PFSK-1 (cell line): ENCODE measurements around the gene U2AF2.

Experiments used
- FOXP2 ChIP-seq: optimal IDR thresholded peaks from 2 replicates; pipeline ENCODE3; 2011; ENCODE audit warnings: borderline replicate concordance, control low read depth, inconsistent platforms; ENCODE audit not compliant: insufficient read depth; ENCODE audit errors: extremely low read length, extremely low read depth
- POLR2AphosphoS5 ChIP-seq: IDR thresholded peaks from 2 replicates; pipeline ENCODE4 v1.6.1; 2012; ENCODE audit warnings: low read depth, mild to moderate bottlenecking, control low read depth, low read length, moderate library complexity
- SIN3A ChIP-seq: IDR thresholded peaks from 2 replicates; pipeline ENCODE4 v1.6.1; 2012; ENCODE audit warnings: mild to moderate bottlenecking, low read length, moderate library complexity, borderline replicate concordance; ENCODE audit not compliant: insufficient read depth
- TAF1 ChIP-seq: IDR thresholded peaks from 2 replicates; pipeline ENCODE4 v1.6.1; 2012; ENCODE audit warnings: low read length, control low read depth, borderline replicate concordance; ENCODE audit not compliant: insufficient read depth
- TF ChIP-seq, protein P1 (sequence below), 2 experiments: IDR thresholded peaks; 2 replicates each; pipeline versions ENCODE4 v1.6.1 to v1.8.0; 2011 to 2012; ENCODE audit warnings: low read depth in 2 of 2, low read length in 2 of 2, control low read depth in 1 of 2, inconsistent platforms in 1 of 2, mild to moderate bottlenecking in 1 of 2, moderate library complexity in 1 of 2; ENCODE audit not compliant: insufficient read depth in 1 of 2

Gene U2AF2

DNA sequence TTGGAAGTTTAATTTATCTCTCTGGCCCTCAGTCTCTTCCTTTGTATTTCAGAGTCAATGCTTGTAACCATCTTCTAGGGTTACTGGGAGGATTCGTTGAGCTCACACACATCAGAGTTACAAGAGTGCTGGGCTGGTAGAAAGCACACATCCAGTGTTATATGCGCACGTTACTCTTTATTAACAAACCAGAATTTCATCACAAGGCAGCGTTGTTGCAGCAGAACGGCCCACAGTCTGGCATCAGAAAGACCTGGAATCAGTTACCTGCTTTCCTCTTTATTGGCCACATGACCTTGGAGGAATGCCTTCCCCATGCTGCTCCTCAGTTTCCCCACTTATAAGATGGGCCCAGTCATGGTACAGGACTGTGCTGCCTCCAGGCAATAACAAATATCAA is 45.5 kb upstream of the U2AF2 start:
- TF ChIP-seq, protein P1, sequence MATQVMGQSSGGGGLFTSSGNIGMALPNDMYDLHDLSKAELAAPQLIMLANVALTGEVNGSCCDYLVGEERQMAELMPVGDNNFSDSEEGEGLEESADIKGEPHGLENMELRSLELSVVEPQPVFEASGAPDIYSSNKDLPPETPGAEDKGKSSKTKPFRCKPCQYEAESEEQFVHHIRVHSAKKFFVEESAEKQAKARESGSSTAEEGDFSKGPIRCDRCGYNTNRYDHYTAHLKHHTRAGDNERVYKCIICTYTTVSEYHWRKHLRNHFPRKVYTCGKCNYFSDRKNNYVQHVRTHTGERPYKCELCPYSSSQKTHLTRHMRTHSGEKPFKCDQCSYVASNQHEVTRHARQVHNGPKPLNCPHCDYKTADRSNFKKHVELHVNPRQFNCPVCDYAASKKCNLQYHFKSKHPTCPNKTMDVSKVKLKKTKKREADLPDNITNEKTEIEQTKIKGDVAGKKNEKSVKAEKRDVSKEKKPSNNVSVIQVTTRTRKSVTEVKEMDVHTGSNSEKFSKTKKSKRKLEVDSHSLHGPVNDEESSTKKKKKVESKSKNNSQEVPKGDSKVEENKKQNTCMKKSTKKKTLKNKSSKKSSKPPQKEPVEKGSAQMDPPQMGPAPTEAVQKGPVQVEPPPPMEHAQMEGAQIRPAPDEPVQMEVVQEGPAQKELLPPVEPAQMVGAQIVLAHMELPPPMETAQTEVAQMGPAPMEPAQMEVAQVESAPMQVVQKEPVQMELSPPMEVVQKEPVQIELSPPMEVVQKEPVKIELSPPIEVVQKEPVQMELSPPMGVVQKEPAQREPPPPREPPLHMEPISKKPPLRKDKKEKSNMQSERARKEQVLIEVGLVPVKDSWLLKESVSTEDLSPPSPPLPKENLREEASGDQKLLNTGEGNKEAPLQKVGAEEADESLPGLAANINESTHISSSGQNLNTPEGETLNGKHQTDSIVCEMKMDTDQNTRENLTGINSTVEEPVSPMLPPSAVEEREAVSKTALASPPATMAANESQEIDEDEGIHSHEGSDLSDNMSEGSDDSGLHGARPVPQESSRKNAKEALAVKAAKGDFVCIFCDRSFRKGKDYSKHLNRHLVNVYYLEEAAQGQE (IDR thresholded peaks at IDR 0.05; ENCODE audit: insufficient read depth in 1 of 2, low read depth in 2 of 2, low read length in 2 of 2): no peak
- no peak for TF ChIP-seq FOXP2
- no peak for TF ChIP-seq TAF1
- no peak for TF ChIP-seq SIN3A
- TF ChIP-seq POLR2AphosphoS5: no peak

DNA sequence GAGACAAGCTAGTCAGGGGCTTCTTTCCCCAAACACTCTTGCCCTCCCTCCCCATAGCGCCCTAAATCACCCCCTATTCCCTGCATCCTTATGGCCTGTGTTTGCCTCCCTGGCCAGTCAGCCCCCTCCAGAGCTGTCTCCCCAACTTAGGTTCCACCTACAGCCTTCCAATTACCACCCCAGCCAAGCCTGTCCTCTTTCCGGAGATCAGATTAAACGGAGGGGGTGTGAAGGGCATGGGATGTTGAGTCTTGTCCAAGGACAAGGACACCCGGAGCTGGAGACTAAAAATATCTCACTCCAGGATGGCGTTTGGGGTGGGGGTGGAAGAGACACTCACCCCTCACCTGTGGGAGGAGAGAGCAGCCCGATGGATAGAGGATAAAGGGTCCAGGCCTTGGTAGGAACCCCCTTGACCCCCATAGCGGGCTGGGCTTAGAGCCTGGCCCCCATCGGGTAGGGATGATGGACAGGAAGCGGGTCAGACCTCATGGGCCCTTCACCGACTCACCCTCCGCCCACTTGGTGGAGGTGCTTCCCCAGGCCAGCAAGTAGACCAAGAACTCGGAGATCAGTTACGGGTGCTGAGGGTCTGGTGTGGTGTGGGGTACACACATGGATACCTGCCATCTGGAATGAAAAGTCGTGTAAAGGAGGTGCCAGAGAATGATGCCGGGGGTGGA is 43.4 kb upstream of the U2AF2 start:
- TF ChIP-seq SIN3A (no peak), POLR2AphosphoS5 (no peak), FOXP2 (no peak), TAF1 (no peak)
- TF ChIP-seq, protein P1 (IDR thresholded peaks at IDR 0.05; ENCODE audit: insufficient read depth in 1 of 2, low read depth in 2 of 2, low read length in 2 of 2): no peak

DNA sequence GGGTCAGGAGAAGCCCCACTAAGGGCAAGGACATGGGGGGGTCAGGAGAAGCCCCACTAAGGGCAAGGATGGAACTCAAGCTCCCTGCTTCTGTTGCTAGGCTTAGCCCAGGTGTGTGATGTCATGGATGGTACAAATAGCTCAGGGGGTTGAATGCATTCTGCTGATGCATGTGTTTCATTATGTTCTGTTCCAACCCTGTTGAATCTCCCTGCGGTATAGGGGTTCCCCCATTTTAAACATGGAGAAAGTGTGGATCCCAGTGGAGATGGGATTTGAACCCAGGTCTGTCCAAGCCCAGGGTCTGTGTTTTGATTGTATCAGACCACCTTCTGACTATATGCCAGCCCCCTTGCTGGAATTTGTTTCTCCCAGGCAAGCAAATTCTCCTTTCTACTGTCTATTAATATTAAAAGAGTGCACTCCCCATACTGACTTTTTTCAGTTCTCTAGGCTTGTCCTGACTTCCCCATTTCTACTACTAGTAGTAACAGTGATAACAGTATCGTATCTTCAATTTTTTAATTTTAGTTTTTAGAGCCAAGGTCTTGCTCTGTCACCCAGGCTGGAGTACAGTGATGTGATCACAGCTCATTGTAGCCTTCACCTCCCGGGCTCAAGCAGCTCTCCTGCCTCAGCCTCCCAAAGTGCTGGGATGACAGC is 42.7 kb upstream of the U2AF2 start:
- TF ChIP-seq SIN3A: no peak
- TF ChIP-seq POLR2AphosphoS5: no peak
- TF ChIP-seq, protein P1 (IDR thresholded peaks at IDR 0.05; ENCODE audit: insufficient read depth in 1 of 2, low read depth in 2 of 2, low read length in 2 of 2): no peak
- no peak for TF ChIP-seq FOXP2
- TF ChIP-seq TAF1: no peak

DNA sequence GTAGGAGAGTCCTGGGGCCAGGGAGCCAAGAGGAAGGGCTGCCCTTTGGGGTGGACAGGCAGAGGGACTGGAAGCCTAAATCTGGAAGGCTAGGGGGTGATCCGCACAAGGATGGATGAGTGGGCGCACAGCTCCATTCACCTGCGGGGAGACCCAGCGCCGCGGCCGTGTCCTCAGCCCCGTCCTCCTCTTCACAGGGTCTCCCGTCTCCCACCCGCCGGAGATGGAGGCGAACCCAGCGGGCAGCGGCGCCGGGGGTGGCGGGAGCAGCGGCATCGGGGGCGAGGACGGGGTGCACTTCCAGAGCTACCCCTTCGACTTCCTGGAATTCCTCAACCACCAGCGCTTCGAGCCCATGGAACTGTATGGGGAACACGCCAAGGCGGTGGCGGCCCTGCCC is 41.4 kb upstream of the U2AF2 start:
- no peak for TF ChIP-seq SIN3A
- no peak for TF ChIP-seq POLR2AphosphoS5
- no peak for TF ChIP-seq FOXP2
- TF ChIP-seq, protein P1 (IDR thresholded peaks at IDR 0.05; ENCODE audit: insufficient read depth in 1 of 2, low read depth in 2 of 2, low read length in 2 of 2): no peak
- no peak for TF ChIP-seq TAF1
